B cell (primary cell): Measurements from ENCODE around the gene RIMKLB. TPM values are rescaled to one million over a fixed set of nuclear protein-coding genes. Genes with fewer than 3 reads are reported as not detected.

Experiments
- ATAC-seq: fragments of 200-7000 bp; cut with Tn5 transposase; one replicate; pipeline ENCODE4 v1.10.0; 2021; ENCODE audit warnings: low read depth, mild to moderate bottlenecking, moderate number of reproducible peaks, moderate library complexity
- CTCF ChIA-PET: fragments of 350-600 bp; sonication (Branson Sonifier 250); formaldehyde crosslinking; loops from one replicate; lab custom pipeline; 2021; ENCODE audit warnings: antibody characterized with exemption, inconsistent platforms; lab: Charles Lee
- POLR2A ChIA-PET: fragments of 350-600 bp; sonication (Branson Sonifier 250); formaldehyde crosslinking; loops from one replicate; lab custom pipeline; 2021; ENCODE audit warnings: antibody characterized with exemption; lab: Charles Lee
- DNase-seq: peaks from one replicate; pipeline ENCODE4 v3.0.0; 2013
- H2AFZ ChIP-seq: 2 replicates; pipeline ENCODE4 v1.6.1; 2012; ENCODE audit warnings: mild to moderate bottlenecking, low read depth, low read length; ENCODE audit not compliant: insufficient read depth, poor library complexity, severe bottlenecking
- H3K27ac ChIP-seq, 2 donors: 1 replicate in 1 of 2; 2 replicates in 1 of 2; pipeline ENCODE4 v1.5.1; 2012 to 2013; ENCODE audit warnings: low read length in 2 of 2, mild to moderate bottlenecking in 2 of 2, moderate library complexity in 1 of 2
- H3K27me3 ChIP-seq, 4 experiments: fragments of 200-600 bp in 1 of 4; sonication (generic) in 1 of 4; replicated peaks in 1 of 4; 1 replicate in 2 of 4; 2 replicates in 2 of 4; pipeline versions ENCODE4 v1.6.1 to v1.7.0; 2013 to 2016; ENCODE audit warnings: low read length in 3 of 4, mild to moderate bottlenecking in 2 of 4, mixed read lengths in 1 of 4, moderate library complexity in 1 of 4; ENCODE audit not compliant: insufficient read depth in 4 of 4, control insufficient read depth in 3 of 4; ENCODE audit errors: control extremely low read depth in 1 of 4
- H3K36me3 ChIP-seq, 2 experiments: replicated peaks in 1 of 2; 1 replicate in 1 of 2; 2 replicates in 1 of 2; pipeline versions ENCODE4 v1.6.1 to v1.7.1; 2013; ENCODE audit warnings: low read length in 1 of 2; ENCODE audit not compliant: insufficient read depth in 2 of 2, control insufficient read depth in 1 of 2; ENCODE audit errors: control extremely low read depth in 1 of 2, extremely low read depth in 1 of 2
- H3K4me1 ChIP-seq, 2 donors: fragments of 200-600 bp in 1 of 2; sonication (generic) in 1 of 2; 1 replicate in 1 of 2; 2 replicates in 1 of 2; pipeline versions ENCODE4 v1.5.1 to v1.6.1; 2013 to 2017; ENCODE audit warnings: low read length in 2 of 2; ENCODE audit not compliant: control insufficient read depth in 2 of 2, insufficient read depth in 2 of 2
- H3K4me2 ChIP-seq: replicated peaks from 2 replicates; pipeline ENCODE3; 2012; ENCODE audit warnings: mild to moderate bottlenecking, low read depth, low read length; ENCODE audit not compliant: poor library complexity, severe bottlenecking
- H3K4me3 ChIP-seq, 5 experiments: fragments of 200-600 bp in 1 of 5; sonication (generic) in 1 of 5; 1 replicate in 3 of 5; 2 replicates in 2 of 5; pipeline versions ENCODE4 v1.5.1 to v1.7.0; 2011 to 2016; ENCODE audit warnings: low read length in 4 of 5, mild to moderate bottlenecking in 4 of 5, low read depth in 2 of 5, control low read depth in 1 of 5, moderate library complexity in 1 of 5; ENCODE audit not compliant: insufficient read depth in 1 of 5; ENCODE audit errors: control extremely low read depth in 1 of 5, extremely low read depth in 1 of 5
- H3K79me2 ChIP-seq: fragments of 200-600 bp; sonication (generic); one replicate; pipeline ENCODE4 v1.6.0; 2016; ENCODE audit warnings: low read length; ENCODE audit not compliant: control insufficient read depth, insufficient read depth
- H3K9ac ChIP-seq: fragments of 200-600 bp; sonication (generic); 2 replicates; pipeline ENCODE4 v1.6.1; 2017; ENCODE audit warnings: mild to moderate bottlenecking, low read length, moderate library complexity
- H3K9me3 ChIP-seq, 3 donors: one replicate each; pipeline versions ENCODE4 v1.6.1 to v1.7.1; 2013; ENCODE audit warnings: low read length in 2 of 3; ENCODE audit not compliant: control insufficient read depth in 2 of 3, insufficient read depth in 1 of 3; ENCODE audit errors: control extremely low read depth in 1 of 3
- H4K20me1 ChIP-seq: 2 replicates; pipeline ENCODE4 v1.6.0; 2012; ENCODE audit warnings: mild to moderate bottlenecking, low read length; ENCODE audit not compliant: insufficient read depth, control insufficient read depth, poor library complexity, severe bottlenecking
- H3K27ac Mint-ChIP-seq: one replicate; pipeline ENCODE4 v1.8.0; 2021; ENCODE audit warnings: mixed read lengths
- H3K27me3 Mint-ChIP-seq: one replicate; pipeline ENCODE4 v1.8.0; 2021; ENCODE audit warnings: mixed read lengths
- H3K4me1 Mint-ChIP-seq: one replicate; pipeline ENCODE4 v1.8.0; 2021; ENCODE audit warnings: mixed read lengths
- H3K4me3 Mint-ChIP-seq: one replicate; pipeline ENCODE4 v1.8.0; 2021; ENCODE audit warnings: mixed read lengths
- H3K9me3 Mint-ChIP-seq: one replicate; pipeline ENCODE4 v1.8.0; 2022; ENCODE audit warnings: mixed read lengths; ENCODE audit not compliant: insufficient read depth
- CTCF ChIP-seq: fragments of 200-600 bp; IDR thresholded peaks from one replicate; pipeline ENCODE4 v1.8.0; 2022; ENCODE audit warnings: antibody characterized with exemption, mild to moderate bottlenecking
- EZH2 ChIP-seq: IDR thresholded peaks from 2 replicates; pipeline ENCODE4 v1.6.1; 2012; ENCODE audit warnings: borderline replicate concordance, low read depth, mild to moderate bottlenecking, moderate library complexity, low read length; ENCODE audit not compliant: insufficient read depth, poor library complexity, severe bottlenecking
- WGBS: methylation state at CpG from one replicate; pipeline ENCODE4 v1.1.5; 2013; ENCODE audit warnings: missing lambda C conversion rate; ENCODE audit not compliant: insufficient coverage; 5-methylcytosine and 5-hydroxymethylcytosine counted together
- intact Hi-C: fragments of 100-400 bp; cut with micrococcal nuclease; formaldehyde crosslinking; loops from one replicate; pipeline ENCODE4 v1.10.0; 2022
- polyA plus RNA-seq: library from polyadenylated mRNA; depleted of rRNA; stranded (reverse); fragments of >200 nt; gene quantifications from 2 replicates; pipeline ENCODE4 v1.2.3, GENCODE V29; 2012
- total RNA-seq, 2 donors: library from RNA; stranded (reverse); fragments of 120-200 nt in 1 of 2; gene quantifications; 1 replicate in 1 of 2; 2 replicates in 1 of 2; pipeline versions ENCODE4 v1.2.3 to v1.2.4, GENCODE V29; 2013 to 2022

RIMKLB gene
- total and polyA plus RNA-seq, 2 donors (not counting 1 experiment from before 2014, with no cell fraction given) = 27.8 to 54.2 TPM

GRCh38 chr12:8828257-8829124 is 130.7 kb downstream of the RIMKLB start:
- no peak overlapping the region for H3K4me3 ChIP-seq
- H3K9me3 ChIP-seq = peaks cover 0 to 5% (median 2%) of the 10 kb centered on the region in 3 donors
- no peak overlapping the region for H2AFZ ChIP-seq
- H3K4me2 ChIP-seq = no peak overlapping the region
- CTCF ChIA-PET = no interaction called here
- H3K4me1 ChIP-seq = no peaks in the 10 kb centered on the region
- H4K20me1 ChIP-seq = no peaks in the 10 kb centered on the region
- peaks cover 17% of the 10 kb centered on the region for H3K27me3 Mint-ChIP-seq
- H3K9ac ChIP-seq = no peak overlapping the region
- no peaks in the 10 kb centered on the region for H3K79me2 ChIP-seq
- peaks cover 5% of the 10 kb centered on the region for H3K9me3 Mint-ChIP-seq
- DNase-seq = no peak
- POLR2A ChIA-PET = no interaction called here
- H3K4me1 Mint-ChIP-seq = no peaks in the 10 kb centered on the region
- ATAC-seq = no peak
- no peaks in the 10 kb centered on the region for H3K36me3 ChIP-seq
- no peak overlapping the region for H3K27ac Mint-ChIP-seq
- intact Hi-C loops = no loop called here
- 77% methylated on average over 7 of the region's 9 CpGs for WGBS
- H3K4me3 Mint-ChIP-seq = no peak overlapping the region
- no peak overlapping the region for H3K27ac ChIP-seq
- TF ChIP-seq CTCF (no peak), EZH2 (no peak)
- no peaks in the 10 kb centered on the region for H3K27me3 ChIP-seq

GRCh38 chr12:8829125-8829518 is 131.3 kb downstream of the RIMKLB start:
- TF ChIP-seq EZH2 (no peak), CTCF (no peak)
- H3K27ac ChIP-seq = no peak overlapping the region
- Mint-ChIP-seq H3K9me3 (peaks cover 5% of the 10 kb centered on the region), H3K4me1 (no peaks in the 10 kb centered on the region), H3K27me3 (peaks cover 17% of the 10 kb centered on the region), H3K27ac (no peak overlapping the region), H3K4me3 (no peak overlapping the region)
- no peak overlapping the region for H3K4me3 ChIP-seq
- no peaks in the 10 kb centered on the region for H4K20me1 ChIP-seq
- no peaks in the 10 kb centered on the region for H3K36me3 ChIP-seq
- 72% methylated on average over 4 of the region's 5 CpGs for WGBS
- DNase-seq (no peak), ATAC-seq (no peak)
- H3K9ac ChIP-seq = no peak overlapping the region
- CTCF ChIA-PET = no interaction called here
- H3K27me3 ChIP-seq = peaks cover 0 to under 1% (median 0%) of the 10 kb centered on the region in 4 experiments
- no peaks in the 10 kb centered on the region for H3K4me1 ChIP-seq
- no peak overlapping the region for H2AFZ ChIP-seq
- POLR2A ChIA-PET = no interaction called here
- intact Hi-C loops = no loop called here
- H3K4me2 ChIP-seq = no peak overlapping the region
- H3K79me2 ChIP-seq = no peaks in the 10 kb centered on the region
- peaks cover 0 to 5% (median 2%) of the 10 kb centered on the region in 3 donors for H3K9me3 ChIP-seq
